ENCODE measurements around the gene CDCP2.

GRCh38 chr1:54176621-54177327, 24.0 kb upstream of the CDCP2 start:
- TF ChIP-seq CTCF (IDR thresholded peaks at IDR 0.05) (no peak), EZH2 (IDR thresholded peaks at IDR 0.05; ENCODE audit: borderline replicate concordance, insufficient read depth, low read depth, low read length, poor library complexity, severe bottlenecking) (no peak)
